Measurements from ENCODE around the gene IL6ST.

The IL6ST gene

DNA sequence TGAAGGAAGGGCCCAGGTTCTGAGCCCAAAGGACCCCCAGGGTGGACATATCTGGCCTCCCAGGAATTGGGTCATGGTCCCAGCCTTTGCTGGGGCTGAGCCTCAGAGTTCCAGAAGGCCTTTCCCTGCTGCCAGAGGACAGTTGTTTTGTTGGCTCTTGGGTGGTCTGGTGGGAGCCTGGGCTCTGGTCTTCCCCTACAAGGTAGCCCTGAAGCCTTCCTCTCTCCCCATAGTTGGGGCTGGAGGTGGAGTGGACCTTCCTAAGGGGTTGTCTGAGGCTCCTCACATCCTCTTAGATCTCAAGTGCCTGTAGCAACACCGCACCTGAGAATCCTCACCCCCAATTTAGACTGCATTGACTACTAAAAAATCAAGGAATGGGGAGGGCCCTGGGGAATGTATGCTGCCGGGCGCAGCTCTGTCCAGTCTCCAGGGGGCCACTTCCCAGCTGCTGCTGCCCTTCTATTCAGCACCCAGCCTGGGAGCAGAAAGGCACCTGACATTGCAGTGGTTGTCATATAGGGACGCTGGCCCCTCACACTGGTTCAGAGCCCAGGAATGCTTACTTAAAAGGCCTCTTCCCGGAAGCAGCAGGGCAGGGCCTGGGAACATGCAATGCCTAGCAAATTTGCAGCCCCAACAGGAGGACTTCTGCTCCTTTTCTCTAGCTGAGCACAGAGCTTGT lies 77.2 kb downstream of the IL6ST start:
- DNase-seq, result no peak

GRCh38 chr5:55916986-55917385 lies 77.8 kb downstream of the IL6ST start:
- DNase-seq, result no peak

DNA sequence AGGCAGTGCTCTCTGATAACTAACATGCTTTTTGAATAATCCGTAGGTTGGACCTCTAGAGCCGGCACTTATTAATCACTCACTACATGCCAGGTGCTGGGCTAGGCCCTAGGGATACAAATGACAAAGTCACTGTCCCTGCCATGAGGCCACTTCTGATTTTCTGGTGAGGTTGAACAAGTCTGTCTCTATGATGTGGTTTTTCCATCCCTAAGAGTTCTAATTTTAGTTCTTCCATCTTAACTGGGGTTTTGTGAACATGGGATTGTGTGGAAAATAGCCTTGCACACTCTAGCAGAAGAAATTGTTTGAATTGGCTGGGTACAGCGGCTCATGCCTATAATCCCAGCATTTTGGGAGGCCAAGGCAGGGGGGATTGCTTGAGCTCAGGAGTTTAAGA lies 79.0 kb downstream of the IL6ST start:
- no peak for DNase-seq

GRCh38 chr5:55914971-55915370 lies 79.8 kb downstream of the IL6ST start:
- DNase-seq, result no peak

- no peak for DNase-seq
Measured at GRCh38 chr5:55913466-55914413, 81.0 kb downstream of the IL6ST start.

DNA sequence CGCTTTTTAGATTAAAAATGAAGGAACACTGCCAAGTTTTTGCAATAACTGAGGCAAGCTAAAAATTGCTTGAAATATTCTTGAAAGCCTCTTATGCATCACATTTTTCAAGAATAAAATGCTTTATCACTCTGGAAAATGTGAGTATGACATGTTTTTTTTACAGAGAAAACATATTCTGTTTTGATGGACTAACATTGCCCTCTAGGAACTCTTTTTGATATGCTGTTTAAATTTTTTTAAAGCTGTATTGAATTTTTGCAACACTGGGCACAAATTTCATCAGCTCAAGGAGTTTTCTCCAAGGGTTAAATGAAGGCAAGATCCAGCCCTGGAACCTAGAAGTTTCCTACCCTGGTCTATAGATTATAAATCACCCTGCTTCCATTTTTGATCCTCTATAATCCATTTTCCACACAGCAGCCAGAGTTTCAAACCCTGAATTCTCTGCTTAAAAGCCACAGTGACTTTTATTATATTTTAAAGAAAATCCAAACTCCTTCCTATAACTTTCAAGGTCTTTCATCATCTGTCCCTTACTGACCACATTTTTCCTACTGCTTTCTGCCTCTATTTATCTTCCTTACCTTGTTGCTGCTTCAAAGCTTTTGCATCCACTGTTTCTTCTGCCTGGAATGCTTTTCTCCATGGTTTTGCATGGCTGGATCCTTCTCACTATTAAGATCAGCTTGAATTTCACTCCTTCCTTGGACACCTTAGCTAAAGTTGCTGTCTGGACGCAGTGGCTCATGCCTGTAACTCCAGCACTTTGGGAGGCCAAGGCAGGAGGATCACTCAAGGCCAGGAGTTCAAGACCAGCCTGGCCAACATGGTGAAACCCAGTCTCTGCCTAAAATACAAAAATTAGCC lies 82.7 kb downstream of the IL6ST start:
- no peak for DNase-seq

GRCh38 chr5:55908804-55909203 lies 86.0 kb downstream of the IL6ST start:
- DNase-seq, result no peak

DNA sequence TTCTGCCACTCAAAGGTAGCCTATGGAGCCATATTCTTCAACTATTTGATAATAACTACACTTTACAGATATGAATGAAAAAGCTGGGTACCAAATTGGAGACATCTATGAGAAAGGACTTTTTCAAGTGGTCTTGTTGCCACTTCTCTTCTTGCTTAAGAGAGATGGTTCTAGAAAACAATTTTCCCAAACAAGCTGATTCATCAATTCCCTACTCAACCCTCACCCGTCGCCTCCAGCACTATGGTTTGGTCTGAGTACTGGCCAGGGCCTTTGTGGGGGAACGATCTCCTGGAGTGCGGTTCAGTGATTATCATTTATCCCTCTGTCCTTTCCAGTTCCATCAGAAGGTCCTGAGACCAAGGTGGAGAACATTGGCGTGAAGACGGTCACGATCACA lies 86.8 kb downstream of the IL6ST start:
- no peak for DNase-seq

- DNase-seq, result no peak
Measured at GRCh38 chr5:55905251-55905650, 89.5 kb downstream of the IL6ST start.

DNA sequence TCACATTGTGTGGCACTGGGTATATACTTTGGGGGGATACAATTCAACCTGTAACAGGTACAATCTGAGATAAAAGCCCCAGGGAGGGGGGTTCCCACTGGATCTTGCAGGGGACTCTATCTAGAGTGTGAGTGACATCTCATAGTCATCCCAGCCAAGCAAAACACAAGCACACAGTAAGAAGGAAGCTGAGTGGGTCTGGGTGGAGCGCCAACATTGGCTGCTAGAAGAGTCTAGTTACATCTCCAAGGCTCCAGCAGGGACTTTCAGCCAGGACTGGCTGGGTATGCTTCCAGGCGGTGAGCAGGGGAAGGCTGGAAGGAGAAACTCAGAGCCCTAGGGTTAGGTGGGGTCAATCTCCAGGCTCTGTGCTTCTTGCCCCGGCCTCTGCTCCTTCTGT lies 90.6 kb downstream of the IL6ST start:
- DNase-seq, result no peak

GRCh38 chr5:55903121-55903701 lies 91.6 kb downstream of the IL6ST start:
- no peak for DNase-seq

DNA sequence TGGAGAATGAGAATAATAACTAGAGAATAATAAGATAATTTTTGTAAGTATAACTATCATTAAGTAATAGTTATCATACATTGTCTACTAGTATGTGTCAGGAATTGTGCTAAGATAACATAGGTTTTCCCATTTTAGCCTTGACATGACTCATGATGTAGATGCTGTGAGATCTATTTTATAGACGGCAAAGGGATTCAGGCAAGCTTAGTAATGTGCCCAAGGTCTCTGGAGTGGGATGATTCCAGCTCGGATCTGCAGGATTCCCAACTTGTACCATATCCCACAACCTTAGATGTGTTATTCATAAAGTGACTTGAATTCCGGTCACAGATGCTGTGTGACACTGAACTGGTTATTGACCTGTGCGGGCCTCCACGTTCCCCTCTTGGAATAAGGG lies 92.1 kb downstream of the IL6ST start:
- no peak for DNase-seq

DNA sequence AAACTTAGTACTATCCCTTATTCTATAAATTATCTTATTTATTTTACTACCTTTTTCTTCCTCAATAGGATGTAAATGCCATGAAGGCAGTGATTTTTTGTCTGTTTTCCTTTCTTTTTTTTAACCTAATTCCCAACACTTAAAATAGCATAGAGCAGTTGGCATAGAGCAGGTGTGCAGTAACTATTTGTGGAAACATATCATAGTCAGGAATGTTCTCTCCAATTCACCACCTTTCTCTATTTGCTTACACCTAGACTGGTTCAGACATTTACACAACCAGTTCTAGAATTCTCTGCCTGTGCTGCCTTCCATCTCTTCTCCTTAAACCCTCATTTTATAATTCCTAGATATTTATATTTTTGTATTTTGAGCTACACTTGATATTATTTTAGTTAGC lies 94.0 kb downstream of the IL6ST start:
- DNase-seq, result no peak

GRCh38 chr5:55900068-55900467 lies 94.7 kb downstream of the IL6ST start:
- DNase-seq, result no peak

GRCh38 chr5:55899344-55899743 lies 95.4 kb downstream of the IL6ST start:
- no peak for DNase-seq

DNA sequence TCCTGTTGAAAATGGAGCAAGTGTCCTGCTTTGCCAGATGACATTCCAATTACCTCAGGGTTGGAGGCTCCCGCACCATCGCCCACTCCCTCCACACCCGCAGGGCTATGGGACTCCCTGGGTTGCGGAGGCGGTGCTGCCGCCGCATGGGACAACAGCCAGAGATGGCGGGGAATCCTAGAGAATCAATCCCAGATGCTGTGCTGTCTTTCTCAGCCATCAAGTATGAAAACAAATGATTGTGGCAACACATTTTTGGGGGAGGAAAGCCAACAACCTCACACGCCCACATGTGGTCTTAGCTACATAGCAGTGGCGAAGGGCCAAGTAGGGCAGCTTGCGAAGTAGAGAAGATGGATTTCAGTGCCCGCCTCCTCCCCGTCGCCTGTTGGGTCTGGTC lies 96.9 kb downstream of the IL6ST start:
- DNase-seq, result no peak

DNA sequence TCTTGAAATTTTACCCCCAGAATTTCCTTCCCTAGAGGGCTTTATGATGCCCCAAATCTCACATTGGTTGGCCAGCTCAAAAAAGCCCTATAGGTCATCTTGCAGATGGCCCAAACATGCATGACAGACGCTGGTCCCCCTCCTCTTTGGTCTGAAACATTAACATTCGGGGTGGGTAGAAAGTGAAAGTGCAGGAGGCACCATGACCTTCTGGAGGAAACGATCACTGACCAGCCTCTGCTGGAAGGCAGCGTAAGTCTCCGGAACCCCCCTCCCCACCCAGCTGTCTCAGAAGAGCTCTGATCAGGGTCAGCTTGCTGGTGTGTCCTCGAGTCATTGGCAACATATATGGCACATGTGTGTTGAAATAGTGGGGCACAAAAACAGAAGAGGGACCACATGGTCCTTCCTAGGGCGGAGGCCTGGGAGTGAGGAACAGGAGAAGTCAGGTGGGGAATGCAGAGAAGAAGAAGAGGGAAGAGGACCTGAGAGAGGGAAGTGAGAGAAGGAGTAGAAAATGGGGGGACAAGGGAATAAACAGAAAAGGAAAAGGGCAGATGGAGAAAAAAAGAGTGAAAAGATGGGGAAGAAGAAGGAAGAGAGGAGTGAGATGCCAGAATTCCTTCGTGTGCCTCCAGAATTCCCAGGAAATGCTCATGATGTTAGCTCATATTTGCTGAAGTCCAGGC lies 97.4 kb downstream of the IL6ST start:
- no peak for DNase-seq

- no peak for DNase-seq
Measured at GRCh38 chr5:55896663-55897062, 98.1 kb downstream of the IL6ST start.

DNA sequence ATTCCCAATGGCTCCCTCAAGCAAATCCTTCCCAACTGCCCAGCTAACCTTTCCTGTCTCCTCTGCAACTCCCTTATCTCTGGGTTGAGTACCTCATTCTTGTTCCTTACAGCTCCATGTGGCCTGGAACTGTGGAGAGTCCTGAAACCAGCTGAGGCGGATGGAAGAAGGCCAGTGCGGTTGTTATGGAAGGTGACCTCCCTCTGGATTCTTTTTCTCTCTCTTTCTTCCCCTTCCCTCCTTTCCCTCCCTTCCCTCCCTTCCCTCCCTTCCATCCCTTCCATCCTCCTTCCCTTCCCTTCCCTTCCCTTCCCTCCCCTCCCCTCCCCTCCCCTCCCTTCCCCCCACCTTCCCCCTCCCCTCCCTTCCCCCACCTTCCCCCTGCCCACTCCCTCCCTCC lies 98.5 kb downstream of the IL6ST start:
- no peak for DNase-seq

GRCh38 chr5:55895346-55895745 lies 99.4 kb downstream of the IL6ST start:
- no peak for DNase-seq

DNA sequence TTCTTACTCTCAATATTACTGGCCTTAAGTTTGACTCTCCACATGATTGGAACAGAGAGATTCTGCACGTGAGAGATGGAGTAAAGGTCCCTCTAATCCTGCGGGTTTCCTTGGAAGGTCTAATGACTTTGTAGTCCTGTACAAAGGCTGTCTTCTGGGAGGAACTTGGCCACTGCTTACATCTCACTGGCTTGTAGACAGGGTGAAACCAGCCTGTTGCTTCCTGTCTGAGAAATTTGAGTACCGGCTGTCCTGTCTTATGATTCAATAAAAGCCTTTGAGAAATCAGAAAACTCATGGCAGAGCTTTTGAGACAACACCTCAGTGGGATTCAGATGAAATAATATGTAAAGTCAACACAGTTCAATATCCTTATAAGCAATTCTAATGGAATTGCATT lies 100.6 kb downstream of the IL6ST start:
- DNase-seq, result no peak

DNA sequence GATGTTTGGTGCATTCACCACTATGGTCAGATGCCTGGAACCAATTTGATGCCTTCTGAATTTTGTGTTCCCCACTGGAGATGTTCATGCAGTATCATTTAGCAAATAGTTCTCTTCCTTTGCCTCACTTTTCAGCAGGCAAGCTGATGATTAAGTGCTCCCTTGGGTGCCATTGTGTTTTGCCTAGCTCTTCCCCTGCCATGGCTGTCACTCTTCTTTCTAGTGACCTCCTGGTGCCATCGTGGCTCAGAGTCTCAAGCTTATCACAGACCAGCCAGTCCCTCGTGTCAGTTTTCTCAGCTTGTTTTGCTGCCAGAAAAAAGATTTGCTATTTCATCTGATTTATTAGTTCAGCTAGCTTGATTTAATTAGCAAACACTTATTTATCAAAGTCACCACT lies 102.3 kb downstream of the IL6ST start:
- DNase-seq, result no peak

Data from GF-D8 (cell line).